ENCODE data around the gene PLEKHA1.

PLEKHA1 gene

DNA sequence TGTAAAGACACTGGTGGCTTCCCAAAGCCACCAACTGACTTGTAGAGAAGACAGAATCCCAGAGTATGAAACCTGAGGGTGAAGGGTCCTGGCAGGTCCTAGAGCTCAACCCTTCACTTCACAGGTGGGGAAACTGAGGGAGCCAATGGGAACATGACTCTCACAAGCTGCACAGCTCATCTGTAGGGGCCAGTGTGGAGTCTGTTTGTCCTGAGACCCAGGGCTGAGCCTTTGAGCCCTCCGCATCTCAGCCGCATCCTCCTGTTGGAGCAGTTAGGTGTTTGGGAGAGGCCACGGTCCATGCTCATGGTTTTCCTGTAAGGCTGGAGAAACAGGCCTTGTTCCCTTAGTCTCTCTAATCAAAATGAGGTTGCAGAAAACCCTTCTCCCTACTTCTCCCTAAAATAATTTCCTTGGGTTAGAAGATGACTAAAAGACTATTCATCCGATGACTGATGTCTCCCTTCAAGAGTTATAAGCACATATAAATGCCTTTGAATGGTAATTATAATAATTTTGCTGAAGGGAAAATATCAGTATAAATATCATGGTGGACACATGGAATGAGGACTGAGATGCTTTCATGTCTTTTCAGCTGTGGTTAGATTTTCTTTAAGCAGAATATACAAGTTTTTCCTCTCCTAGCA lies 97.1 kb downstream of the PLEKHA1 start:
- Histone ChIP-seq H3K27ac (ENCODE audit: low read depth, low read length, poor library complexity, severe bottlenecking) (no peak overlapping the region), H3K9ac (ENCODE audit: low read length) (no peak overlapping the region), H3F3A (ENCODE audit: insufficient read depth, low read length) (no peaks in the 10 kb centered on the region), H3K4me3 (ENCODE audit: low read depth, low read length, poor library complexity, severe bottlenecking) (no peak overlapping the region), H4K20me1 (ENCODE audit: insufficient read depth, low read length) (no peaks in the 10 kb centered on the region), H3K36me3 (ENCODE audit: insufficient read depth, low read length) (no peaks in the 10 kb centered on the region), H3K27me3 (ENCODE audit: insufficient read depth, low read length) (no peaks in the 10 kb centered on the region), H3K4me1 (ENCODE audit: insufficient read depth, low read length, severe bottlenecking) (no peaks in the 10 kb centered on the region), H3K9me3 (ENCODE audit: low read length) (no peaks in the 10 kb centered on the region), H3K79me2 (ENCODE audit: insufficient read depth, low read length) (no peaks in the 10 kb centered on the region), H2AFZ (ENCODE audit: low read length) (no peak overlapping the region), H3K9me2 (ENCODE audit: low read depth, low read length) (no peaks in the 10 kb centered on the region), H3K4me2 (ENCODE audit: low read length) (no peak overlapping the region)
- TF ChIP-seq CTCF (IDR thresholded peaks at IDR 0.05; ENCODE audit: low read length) (no peak), EZH2 (IDR thresholded peaks at IDR 0.05; ENCODE audit: borderline replicate concordance, low read length) (no peak)

GRCh38 chr10:122473116-122473515 lies 98.6 kb downstream of the PLEKHA1 start:
- Histone ChIP-seq H3K27ac (ENCODE audit: low read depth, low read length, poor library complexity, severe bottlenecking) (no peak overlapping the region), H4K20me1 (ENCODE audit: insufficient read depth, low read length) (no peaks in the 10 kb centered on the region), H3K4me2 (ENCODE audit: low read length) (no peak overlapping the region), H3K9me3 (ENCODE audit: low read length) (no peaks in the 10 kb centered on the region), H3F3A (ENCODE audit: insufficient read depth, low read length) (no peaks in the 10 kb centered on the region), H3K27me3 (ENCODE audit: insufficient read depth, low read length) (no peaks in the 10 kb centered on the region), H2AFZ (ENCODE audit: low read length) (no peak overlapping the region), H3K79me2 (ENCODE audit: insufficient read depth, low read length) (no peaks in the 10 kb centered on the region), H3K4me1 (ENCODE audit: insufficient read depth, low read length, severe bottlenecking) (no peaks in the 10 kb centered on the region), H3K9ac (ENCODE audit: low read length) (no peak overlapping the region), H3K36me3 (ENCODE audit: insufficient read depth, low read length) (no peaks in the 10 kb centered on the region), H3K4me3 (ENCODE audit: low read depth, low read length, poor library complexity, severe bottlenecking) (no peak overlapping the region), H3K9me2 (ENCODE audit: low read depth, low read length) (no peaks in the 10 kb centered on the region)
- no peak for TF ChIP-seq EZH2 (IDR thresholded peaks at IDR 0.05; ENCODE audit: borderline replicate concordance, low read length)
- no peak for TF ChIP-seq CTCF (IDR thresholded peaks at IDR 0.05; ENCODE audit: low read length)

DNA sequence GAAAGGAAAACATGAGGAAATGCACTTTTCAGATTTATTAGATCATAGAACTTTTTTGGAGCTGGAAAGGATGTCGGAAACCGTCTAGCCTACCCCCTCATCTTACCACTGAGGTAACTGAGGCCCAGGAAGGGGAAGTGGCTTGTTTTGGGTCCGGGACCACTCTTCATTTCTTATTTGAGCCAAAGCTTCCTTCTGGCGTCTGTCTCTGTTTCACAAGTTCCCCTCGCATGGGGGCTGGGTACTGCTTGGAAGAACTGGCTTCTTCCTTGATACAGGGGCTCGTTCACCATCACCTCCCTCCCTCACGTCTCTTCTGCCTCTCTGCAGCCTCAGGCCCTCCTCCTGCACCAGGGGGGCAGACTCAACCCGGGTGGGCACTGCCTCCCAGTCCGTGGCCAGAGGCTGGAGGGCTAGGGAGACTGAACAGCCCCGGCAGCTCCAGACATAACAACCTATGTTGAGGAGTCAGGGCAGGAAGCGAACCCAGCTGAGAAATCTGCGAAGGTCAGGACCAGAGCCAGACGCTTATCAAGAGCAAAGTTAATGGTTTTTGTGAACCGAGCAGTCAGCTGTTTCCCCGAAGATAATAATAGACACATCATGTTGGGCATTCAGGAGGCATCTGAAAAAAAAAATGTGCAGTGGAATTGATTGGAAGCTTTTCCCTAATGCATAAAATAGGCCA lies 99.8 kb downstream of the PLEKHA1 start:
- Histone ChIP-seq H3K9ac (ENCODE audit: low read length) (no peak overlapping the region), H3K27ac (ENCODE audit: low read depth, low read length, poor library complexity, severe bottlenecking) (no peak overlapping the region), H3K4me2 (ENCODE audit: low read length) (no peak overlapping the region)

More for the DNA sequence above, 99.8 kb downstream of the PLEKHA1 start:
- Histone ChIP-seq H3K27me3 (ENCODE audit: insufficient read depth, low read length) (no peaks in the 10 kb centered on the region), H4K20me1 (ENCODE audit: insufficient read depth, low read length) (no peaks in the 10 kb centered on the region), H3K36me3 (ENCODE audit: insufficient read depth, low read length) (no peaks in the 10 kb centered on the region), H3K79me2 (ENCODE audit: insufficient read depth, low read length) (no peaks in the 10 kb centered on the region), H3F3A (ENCODE audit: insufficient read depth, low read length) (no peaks in the 10 kb centered on the region), H3K4me1 (ENCODE audit: insufficient read depth, low read length, severe bottlenecking) (no peaks in the 10 kb centered on the region), H3K9me2 (ENCODE audit: low read depth, low read length) (no peaks in the 10 kb centered on the region), H3K4me3 (ENCODE audit: low read depth, low read length, poor library complexity, severe bottlenecking) (no peak overlapping the region), H2AFZ (ENCODE audit: low read length) (no peak overlapping the region), H3K9me3 (ENCODE audit: low read length) (no peaks in the 10 kb centered on the region)
- TF ChIP-seq CTCF (IDR thresholded peaks at IDR 0.05; ENCODE audit: low read length) (no peak), EZH2 (IDR thresholded peaks at IDR 0.05; ENCODE audit: borderline replicate concordance, low read length) (no peak)

Data from OCI-LY1 (cell line).